NOMO-1 (cell line): ENCODE data around the gene DLG1.
"Not testable (repeated sequence)": the region's sequence is repeated elsewhere in the genome, so short reads cannot be mapped to it uniquely, and the experiment has no call there.

Experiments used
- DNase-seq, 2 experiments: peaks; one replicate each; lab custom pipeline; 2025; ENCODE audit not compliant: unreplicated experiment in 2 of 2; lab: John Stamatoyannopoulos, UW

The DLG1 gene

DNA sequence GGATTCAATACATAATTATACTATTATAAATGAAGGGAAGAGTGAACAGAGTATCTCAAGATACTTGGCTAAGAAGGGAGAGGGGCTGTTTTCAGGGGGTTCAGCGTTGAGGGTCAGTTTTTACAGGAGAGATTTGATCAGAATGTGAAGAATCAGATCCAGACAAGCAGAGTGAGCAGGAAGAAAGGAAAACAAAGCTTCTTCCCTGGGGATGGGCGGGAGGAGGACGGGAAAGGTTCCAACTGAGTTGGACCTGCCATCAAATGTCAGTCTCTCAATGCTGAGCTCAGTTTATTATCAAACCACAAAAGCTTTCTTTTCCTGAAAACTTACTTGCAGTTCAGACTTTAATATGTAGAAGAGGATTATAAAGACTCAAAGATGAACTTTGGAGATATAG lies 262.8 kb downstream of the DLG1 start:
- no peak for DNase-seq

DNA sequence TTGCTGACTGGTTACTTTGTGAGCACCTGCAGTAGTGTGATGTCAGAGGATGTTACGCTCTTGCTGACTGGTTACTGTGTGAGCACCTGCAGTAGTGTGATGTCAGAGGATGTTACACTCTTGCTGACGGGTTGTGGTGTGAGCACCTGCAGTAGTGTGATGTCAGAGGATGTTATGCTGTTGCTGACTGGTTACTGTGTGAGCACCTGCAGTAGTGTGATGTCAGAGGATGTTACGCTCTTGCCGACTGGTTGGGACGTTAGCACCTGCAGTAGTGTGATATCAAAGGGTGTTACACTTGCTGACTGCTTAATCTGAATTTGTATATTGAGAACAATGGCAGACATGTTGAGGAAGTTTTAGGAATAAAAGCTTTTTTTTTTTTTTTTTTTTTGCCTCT lies 263.6 kb downstream of the DLG1 start:
- not testable (repeated sequence) for DNase-seq

DNA sequence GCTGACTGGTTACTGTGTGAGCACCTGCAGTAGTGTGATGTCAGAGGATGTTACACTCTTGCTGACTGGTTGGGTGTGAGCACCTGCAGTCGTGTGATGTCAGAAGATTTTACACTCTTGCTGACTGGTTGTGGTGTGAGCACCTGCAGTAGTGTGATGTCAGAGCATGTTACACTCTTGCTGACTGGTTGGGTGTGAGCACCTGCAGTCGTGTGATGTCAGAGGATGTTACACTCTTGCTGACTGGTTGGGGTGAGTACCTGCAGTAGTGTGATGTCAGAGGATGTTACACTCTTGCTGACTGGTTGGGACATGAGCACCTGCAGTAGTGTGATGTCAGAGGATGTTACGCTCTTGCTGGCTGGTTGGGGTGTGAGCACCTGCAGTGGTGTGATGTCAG lies 264.6 kb downstream of the DLG1 start:
- DNase-seq = not testable (repeated sequence)

- no peak for DNase-seq
Observed at GRCh38 chr3:197031315-197032285, 266.8 kb downstream of the DLG1 start.

DNA sequence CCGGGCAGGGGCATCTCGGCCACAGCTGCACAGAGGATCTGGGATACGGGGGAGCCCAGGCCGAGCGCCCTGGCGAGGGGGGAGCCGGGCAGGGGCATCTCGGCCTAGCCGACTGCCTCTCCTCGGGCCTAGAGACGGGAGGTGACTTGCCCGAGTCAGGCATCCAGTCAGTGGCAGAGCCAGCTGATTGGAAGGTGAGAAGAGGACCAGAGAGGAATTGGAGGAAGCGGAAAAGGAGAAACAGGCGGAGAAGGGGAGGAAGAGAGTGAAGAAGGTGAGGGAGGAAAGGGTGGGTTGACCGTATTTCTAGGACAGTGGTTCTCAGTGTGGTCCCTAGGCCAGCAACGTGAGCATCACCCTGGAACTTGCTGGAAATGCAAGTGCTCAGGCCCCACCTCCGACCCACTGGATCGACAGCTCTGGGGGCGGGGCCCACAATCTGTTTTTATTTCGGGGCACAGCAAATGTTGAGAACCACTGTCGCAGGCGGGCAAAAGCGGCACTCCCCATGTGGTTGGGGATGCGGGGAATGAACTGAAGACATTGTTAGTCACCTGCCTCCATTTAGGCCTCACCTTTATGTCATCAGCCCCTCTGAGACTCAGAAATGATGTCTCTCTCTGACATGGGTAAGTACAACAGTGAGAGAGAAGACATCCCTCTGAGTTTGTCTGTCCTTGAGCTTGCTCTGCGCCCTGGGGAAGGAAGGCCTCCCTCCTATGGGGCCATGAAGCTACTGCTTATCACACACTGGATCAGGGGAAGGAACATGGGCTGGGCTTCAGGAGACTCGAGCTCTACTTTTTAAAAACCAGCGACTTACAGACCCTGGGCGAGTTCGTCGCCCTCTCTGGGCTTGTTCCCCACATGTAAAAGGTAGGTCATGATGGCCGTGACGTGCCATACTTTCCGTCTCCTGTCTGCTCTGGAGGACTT lies 267.8 kb downstream of the DLG1 start:
- DNase-seq = no peak

GRCh38 chr3:197029511-197030167 lies 268.8 kb downstream of the DLG1 start, which contains the start of gene MELTF:
Gene MELTF, minus strand, starts transcription at chr3:197029817. Its CDS starts 115 bp downstream, at chr3:197029702.
- peak; percentile 73 to 83 for DNase-seq

DNA sequence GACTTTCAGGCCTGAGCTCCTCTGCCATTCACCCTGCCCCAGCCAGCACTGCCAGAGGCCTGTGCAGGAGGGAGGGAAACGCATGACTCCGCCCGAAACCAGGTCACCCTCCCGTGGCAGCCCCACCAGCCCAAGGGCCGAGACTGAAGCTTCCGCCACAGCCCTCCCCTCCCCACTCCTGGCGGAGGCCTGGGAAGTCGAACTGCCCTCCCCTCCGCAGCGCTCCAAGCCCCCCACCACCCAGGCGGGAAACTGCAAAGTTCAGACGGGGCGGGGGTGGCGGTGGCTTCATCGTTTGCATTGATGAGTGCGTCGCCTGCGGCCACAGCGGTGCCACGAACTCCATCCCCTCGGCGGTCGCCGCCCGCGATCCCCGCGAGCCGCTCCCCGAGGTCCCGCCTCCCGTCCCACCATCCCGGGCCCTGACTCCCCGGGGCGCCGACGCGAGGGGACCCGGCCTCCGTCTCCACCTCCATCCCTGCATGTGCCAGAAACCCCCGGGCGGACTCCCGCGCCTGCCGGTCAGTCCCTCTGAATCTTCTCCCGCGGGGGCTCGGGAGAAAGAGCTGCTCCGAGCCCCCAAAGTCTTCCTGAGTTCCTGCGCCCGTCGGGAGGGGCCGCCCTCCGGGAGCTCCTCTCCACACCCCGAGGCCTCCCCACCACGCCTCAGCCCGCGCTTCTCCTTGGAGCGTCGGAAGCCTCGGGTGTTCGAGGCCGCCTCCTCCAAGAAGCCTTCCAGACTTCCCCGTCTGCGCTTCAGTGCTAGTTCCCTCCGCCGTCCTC lies 269.5 kb downstream of the DLG1 start:
- peak; percentile 17 to 24 for DNase-seq

- peak in 1 of 2 experiments; percentile 19 for DNase-seq
Observed at GRCh38 chr3:197027896-197028727, 270.3 kb downstream of the DLG1 start.

DNA sequence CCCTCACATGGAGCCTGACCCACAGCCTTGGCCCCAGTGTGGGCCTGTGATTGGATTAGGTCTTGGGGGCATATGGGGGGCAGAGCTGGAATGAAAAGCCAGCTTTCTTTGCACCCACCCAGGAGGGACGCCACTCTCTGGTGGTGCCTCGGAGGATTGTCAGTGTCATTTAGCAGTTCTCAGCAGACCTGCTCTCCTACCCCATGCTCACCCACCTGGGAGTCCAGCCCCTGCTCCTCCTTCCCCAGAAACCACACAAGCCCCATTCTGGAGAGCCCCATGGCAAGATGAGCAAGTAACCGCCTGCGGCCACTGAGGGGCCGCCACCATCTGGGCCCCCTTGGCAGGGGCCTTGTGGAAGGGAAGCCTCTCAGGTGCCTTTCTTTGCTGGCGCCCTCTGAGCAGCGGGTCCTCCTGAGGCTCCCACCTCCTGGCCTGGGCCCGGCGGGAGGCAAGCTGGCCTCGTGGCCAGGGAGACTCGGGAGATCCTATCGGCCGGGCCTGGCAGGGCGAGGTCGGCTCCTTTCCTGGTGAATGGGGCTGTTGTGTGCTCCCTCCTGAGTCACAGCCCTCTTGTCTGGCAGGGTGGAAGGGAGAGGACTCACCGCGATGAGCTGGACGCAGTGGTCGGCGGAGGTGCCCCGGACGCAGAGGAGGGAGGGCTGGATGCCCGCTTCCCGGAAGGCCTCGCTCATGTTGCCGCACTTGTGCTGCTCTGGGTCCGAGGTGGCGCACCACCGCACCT lies 271.1 kb downstream of the DLG1 start:
- no peak for DNase-seq

DNA sequence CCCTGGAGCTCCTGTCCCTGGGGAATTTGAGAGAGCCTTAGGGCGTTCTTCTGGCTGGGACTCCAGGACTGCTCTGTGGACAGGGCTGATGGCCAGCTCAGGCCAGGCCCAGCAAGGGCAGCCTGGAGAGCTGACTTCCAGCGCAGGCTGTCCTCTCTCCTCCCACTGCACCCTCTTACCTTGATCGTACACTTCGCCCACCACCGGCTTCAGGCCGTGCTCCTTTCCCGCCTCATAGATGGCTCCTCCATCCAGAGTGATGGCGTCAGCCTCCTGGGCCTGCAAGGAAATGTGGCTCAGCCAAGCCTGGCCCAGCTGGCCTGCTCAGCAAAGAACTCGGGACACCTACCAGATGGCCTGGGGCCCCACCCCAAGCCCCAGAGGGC lies 271.9 kb downstream of the DLG1 start:
- no peak for DNase-seq

DNA sequence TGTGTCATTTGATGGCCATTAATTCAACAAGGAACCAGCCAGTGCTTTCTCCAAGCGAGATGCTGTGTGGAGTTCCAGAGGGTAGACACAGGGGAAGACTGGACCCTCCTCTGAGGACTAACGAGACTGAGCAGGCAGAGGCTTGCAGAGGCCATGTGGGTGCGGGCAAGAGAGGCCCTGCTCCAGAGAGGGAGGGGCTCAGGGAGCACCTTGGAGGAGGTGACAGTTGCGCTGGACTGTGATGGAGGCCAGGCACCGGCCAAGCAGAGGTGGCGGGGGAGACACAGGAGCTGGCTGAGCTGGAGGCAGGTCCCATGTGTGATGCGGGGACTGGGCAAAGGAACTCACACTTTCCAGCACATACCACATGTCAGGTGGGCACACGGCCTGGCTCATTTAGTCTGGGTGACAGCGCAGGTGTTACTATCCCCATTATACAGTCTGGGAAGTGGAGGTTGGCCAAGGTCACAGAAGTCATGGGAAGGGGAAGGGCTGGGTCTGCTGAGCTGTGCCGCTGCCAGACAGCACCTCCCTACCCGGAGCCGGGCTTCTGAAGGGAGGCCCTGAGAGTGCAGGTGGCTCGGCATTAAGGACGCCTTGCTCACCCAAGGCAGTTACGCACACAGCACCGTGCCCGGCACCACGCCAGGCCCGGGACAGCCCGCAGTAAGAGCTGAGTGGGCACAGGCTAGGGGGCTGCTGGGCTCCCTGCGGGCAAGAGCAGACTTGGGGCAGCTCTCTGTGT lies 272.5 kb downstream of the DLG1 start:
- DNase-seq = no peak

- no peak for DNase-seq
Observed at GRCh38 chr3:197024881-197025735, 273.3 kb downstream of the DLG1 start.

DNA sequence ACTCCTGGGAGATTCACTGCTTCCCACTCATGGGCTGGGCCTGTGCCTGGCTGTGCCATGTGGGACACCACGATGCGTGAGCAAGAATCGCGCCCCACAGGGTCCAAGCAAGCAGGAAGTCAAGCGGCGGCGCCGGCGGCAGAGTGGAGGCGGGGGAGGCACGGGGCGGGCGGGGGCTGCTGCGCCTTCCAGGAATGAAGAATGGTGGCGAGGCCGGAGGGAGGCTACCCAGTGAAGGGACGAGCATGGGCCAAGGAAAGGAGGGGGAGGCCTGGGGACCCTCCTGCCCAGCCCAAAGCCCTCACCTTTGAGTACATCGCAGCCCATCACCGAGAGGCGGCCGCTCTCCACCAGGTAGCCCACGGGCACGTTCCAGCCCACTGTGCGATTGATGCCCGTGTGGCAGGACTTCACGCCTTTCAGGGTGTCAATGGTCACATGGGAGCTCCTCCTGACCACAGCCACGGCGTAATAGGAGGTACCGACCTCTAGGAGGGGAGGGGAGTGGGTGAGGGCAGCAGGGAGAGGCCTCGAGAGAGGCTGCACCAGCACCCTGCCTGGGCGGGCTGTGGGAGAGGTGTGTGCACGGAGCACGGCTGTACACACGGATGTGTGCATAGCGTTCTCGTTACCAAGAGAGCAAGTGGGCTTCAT lies 274.3 kb downstream of the DLG1 start:
- no peak for DNase-seq

DNA sequence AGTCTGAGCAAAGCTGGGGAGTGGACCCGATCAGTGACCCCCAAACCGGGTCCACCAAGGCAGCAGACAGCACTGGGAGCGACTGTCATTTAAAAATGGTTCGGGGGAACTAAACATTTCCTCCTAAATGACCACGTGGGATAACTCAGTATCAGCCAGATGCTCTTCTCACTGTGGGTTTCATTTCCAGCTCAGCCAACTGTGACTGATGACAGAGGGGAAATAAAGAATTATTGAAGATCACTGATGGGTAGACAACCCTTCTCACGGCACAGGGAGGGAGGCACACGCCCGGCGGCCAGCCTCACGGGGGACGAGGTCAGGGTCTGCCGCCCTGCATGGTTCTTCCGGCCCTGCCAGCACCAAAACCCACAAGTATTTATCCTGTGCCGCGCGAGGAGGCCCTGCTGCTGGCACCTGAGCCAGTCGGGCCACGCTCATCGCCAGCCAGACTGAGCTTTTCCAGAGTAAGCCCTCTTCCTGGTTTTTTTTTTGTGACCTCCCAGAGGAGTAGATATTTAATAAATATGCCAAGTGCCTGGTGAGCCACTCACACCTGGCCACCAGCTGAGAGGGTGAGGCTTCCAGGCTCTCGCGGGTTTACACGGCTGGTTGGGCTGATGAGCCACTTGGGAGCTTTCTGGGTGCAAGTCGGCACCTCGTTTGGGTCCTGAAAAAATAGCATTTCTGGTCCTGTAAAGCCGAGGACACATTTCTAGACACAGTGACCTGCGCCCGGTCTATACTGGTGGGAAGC lies 275.0 kb downstream of the DLG1 start:
- peak in 1 of 2 experiments; percentile 41 for DNase-seq

GRCh38 chr3:197022405-197023231 lies 275.8 kb downstream of the DLG1 start:
- DNase-seq = no peak
